Duodenal mucosa (tissue), 2 donors: ENCODE results near the gene SSBP4.
"Not testable (repeated sequence)": the region's sequence is repeated elsewhere in the genome, so short reads cannot be mapped to it uniquely, and the experiment has no call there.

Source experiments
- H3K27ac ChIP-seq: one replicate; pipeline ENCODE4 v1.7.0; 2013; ENCODE audit warnings: low read depth, low read length
- H3K27me3 ChIP-seq, 2 donors: one replicate each; pipeline ENCODE4 v1.7.0; 2013; ENCODE audit warnings: low read length in 2 of 2, control low read depth in 1 of 2; ENCODE audit not compliant: insufficient read depth in 2 of 2, control insufficient read depth in 1 of 2
- H3K36me3 ChIP-seq, 2 donors: one replicate each; pipeline ENCODE4 v1.7.0; 2013; ENCODE audit warnings: low read length in 2 of 2, control low read depth in 1 of 2; ENCODE audit not compliant: insufficient read depth in 2 of 2, control insufficient read depth in 1 of 2
- H3K4me1 ChIP-seq, 2 donors: one replicate each; pipeline ENCODE4 v1.7.0; 2013; ENCODE audit warnings: low read length in 2 of 2, control low read depth in 1 of 2; ENCODE audit not compliant: insufficient read depth in 2 of 2, control insufficient read depth in 1 of 2
- H3K4me3 ChIP-seq, 2 donors: one replicate each; pipeline ENCODE4 v1.7.0; 2013; ENCODE audit warnings: low read length in 2 of 2, low read depth in 1 of 2
- H3K9ac ChIP-seq, 2 donors: one replicate each; pipeline ENCODE4 v1.7.0; 2013; ENCODE audit warnings: low read length in 2 of 2, low read depth in 1 of 2
- H3K9me3 ChIP-seq, 2 donors: one replicate each; pipeline ENCODE4 v1.7.0; 2013; ENCODE audit warnings: low read length in 2 of 2, control low read depth in 1 of 2; ENCODE audit not compliant: control insufficient read depth in 1 of 2

Gene SSBP4

GRCh38 chr19:18419195-18419698 is at the start of gene SSBP4:
TSS of gene SSBP4 (plus strand) at chr19:18419398. CDS start at chr19:18419649, 251 bp downstream.
- Histone ChIP-seq H3K9me3 (no peaks in the 10 kb centered on the region), H3K27me3 (peaks cover 21 to 22% of the 10 kb centered on the region in 2 donors), H3K4me3 (peak within 1 kb of the TSS; percentile 67 to 69), H3K27ac (peak within 1 kb of the TSS; percentile 81), H3K4me1 (peaks cover 56 to 78% of the 10 kb centered on the region in 2 donors), H3K9ac (peak within 1 kb of the TSS; percentile 39 to 61), H3K36me3 (peaks cover 0 to 5% of the 10 kb centered on the region in 2 donors)

DNA sequence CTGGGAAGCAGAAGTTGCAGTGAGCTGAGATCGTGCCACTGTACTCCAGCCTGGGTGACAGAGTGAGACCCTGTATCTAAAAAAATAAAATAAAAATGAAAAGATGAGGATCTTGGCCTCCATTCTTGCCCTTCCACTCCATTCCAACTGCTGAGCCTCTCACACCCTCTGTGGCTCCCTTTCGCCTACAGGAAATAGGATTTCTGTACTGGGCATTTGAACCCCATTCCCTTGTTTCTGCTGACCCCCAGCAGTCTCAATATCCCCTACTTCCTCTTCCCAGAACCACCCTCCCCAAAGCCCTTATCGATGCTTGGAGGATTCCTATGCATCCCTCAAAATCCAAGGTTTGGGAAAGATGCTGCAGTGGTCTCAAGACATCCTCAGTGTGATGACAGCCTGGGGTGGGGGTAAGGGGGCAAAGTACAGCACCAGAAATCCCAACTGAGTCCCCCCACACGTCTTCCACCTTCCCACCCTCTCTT is 45.7 kb upstream of the SSBP4 start:
- Histone ChIP-seq H3K4me3 (no peak overlapping the region), H3K27ac (peak overlapping the region; percentile 81), H3K36me3 (no peaks in the 10 kb centered on the region), H3K9ac (peak overlapping the region in 1 of 2 donors; percentile 53), H3K27me3 (no peaks in the 10 kb centered on the region), H3K4me1 (peaks cover 11 to 15% of the 10 kb centered on the region in 2 donors), H3K9me3 (no peaks in the 10 kb centered on the region)

GRCh38 chr19:18373892-18374629 is 45.1 kb upstream of the SSBP4 start:
- Histone ChIP-seq H3K4me3 (peak overlapping the region in 1 of 2 donors; percentile 30), H3K9me3 (no peaks in the 10 kb centered on the region), H3K4me1 (peaks cover 11 to 15% of the 10 kb centered on the region in 2 donors), H3K36me3 (no peaks in the 10 kb centered on the region), H3K27me3 (no peaks in the 10 kb centered on the region), H3K27ac (peak overlapping the region; percentile 81), H3K9ac (peak overlapping the region; percentile 39 to 53)

GRCh38 chr19:18377026-18377425 is 42.2 kb upstream of the SSBP4 start:
- Histone ChIP-seq H3K4me1 (peaks cover 21 to 26% of the 10 kb centered on the region in 2 donors), H3K4me3 (no peak overlapping the region), H3K9ac (no peak overlapping the region), H3K36me3 (no peaks in the 10 kb centered on the region), H3K9me3 (no peaks in the 10 kb centered on the region), H3K27me3 (no peaks in the 10 kb centered on the region), H3K27ac (no peak overlapping the region)

GRCh38 chr19:18379803-18380747 is 39.1 kb upstream of the SSBP4 start:
- H3K27ac ChIP-seq: peak overlapping the region; percentile 49
- no peaks in the 10 kb centered on the region for H3K36me3 ChIP-seq
- H3K9ac ChIP-seq: peak overlapping the region in 1 of 2 donors; percentile 27
- no peaks in the 10 kb centered on the region for H3K9me3 ChIP-seq
- peaks cover 10 to 15% of the 10 kb centered on the region in 2 donors for H3K4me1 ChIP-seq
- no peaks in the 10 kb centered on the region for H3K27me3 ChIP-seq
- no peak overlapping the region for H3K4me3 ChIP-seq

DNA sequence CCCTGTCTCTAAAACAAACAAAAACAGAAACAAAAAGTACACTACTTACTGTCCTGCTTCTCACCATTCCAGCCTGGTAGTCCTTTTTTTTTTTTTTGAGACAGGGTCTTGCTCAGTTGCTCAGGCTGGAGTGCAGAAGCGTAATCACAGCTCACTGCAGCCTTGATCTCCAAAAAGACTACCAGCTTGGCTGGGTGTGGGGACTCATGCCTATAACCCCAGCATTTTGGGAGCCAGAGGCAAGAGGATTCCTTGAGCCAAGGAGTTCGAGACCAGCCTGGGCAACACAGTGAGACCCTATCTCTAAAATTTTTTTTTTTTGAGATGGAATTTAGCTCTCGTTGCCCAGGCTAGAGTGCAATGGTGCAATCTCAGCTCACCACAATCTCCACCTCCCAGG is 38.4 kb upstream of the SSBP4 start:
- H3K36me3 ChIP-seq: no peaks in the 10 kb centered on the region
- no peaks in the 10 kb centered on the region for H3K9me3 ChIP-seq
- H3K27ac ChIP-seq: no peak overlapping the region
- peaks cover 17 to 22% of the 10 kb centered on the region in 2 donors for H3K4me1 ChIP-seq
- peak overlapping the region in 1 of 2 donors; percentile 27 for H3K9ac ChIP-seq
- no peak overlapping the region for H3K4me3 ChIP-seq
- H3K27me3 ChIP-seq: no peaks in the 10 kb centered on the region

DNA sequence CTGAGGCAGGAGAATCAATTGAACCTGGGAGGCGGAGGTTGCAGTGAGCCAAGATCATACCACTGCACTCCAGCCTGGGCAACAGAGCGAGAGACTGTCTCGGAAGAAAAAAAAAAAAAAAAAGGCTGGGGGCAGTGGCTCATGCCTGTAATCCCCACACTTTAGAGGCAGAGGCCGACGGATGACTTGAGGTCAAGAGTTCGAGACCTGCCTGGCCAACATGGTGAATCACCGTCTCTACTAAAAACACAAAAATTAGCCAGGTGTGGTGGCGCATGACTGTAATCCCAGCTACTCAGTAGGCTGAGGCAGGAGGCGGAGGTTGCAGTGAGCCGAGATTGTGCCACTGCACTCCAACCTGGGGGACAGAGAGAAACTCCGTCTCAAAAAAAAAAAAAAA is 35.6 kb upstream of the SSBP4 start:
- H3K27me3 ChIP-seq, H3K27ac ChIP-seq, H3K9ac ChIP-seq, H3K9me3 ChIP-seq, H3K4me3 ChIP-seq, H3K36me3 ChIP-seq: not testable (repeated sequence)
- peaks cover 27 to 41% of the 10 kb centered on the region in 2 donors for H3K4me1 ChIP-seq

DNA sequence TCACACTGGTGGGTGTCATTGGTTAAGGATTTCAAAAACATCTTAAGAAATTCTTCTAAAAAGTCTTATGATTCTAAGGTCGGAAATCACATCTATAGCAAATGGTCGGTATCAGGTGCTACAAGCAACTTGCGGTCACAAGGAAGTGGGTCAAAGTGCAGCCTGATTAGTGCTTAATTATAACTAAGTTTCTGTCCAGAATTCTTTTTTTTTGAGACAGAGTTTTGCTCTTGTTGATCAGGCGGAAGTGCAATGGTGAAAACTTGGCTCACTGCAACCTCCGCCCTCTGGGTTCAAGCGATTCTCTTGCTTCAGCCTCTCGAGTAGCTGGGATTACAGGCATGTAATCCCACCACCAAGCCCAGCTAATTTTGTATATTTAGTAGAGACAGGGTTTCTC is 34.4 kb upstream of the SSBP4 start:
- no peak overlapping the region for H3K4me3 ChIP-seq
- H3K4me1 ChIP-seq: peaks cover 26 to 44% of the 10 kb centered on the region in 2 donors

DNA sequence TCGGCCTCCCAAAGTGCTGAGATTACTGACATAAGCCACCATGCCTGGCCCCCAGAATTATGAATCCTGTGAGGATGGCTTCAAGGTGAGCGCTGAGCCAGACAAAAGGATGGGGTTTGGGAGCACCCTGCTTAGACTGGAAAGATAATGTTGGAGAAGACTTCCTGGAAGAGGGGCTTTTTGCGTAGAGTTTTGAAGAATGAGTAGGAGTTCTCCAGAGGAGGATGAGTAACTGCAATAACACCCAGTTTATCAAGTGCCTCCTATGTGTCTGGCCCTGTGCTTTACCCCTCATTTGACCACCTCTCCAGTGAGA is 33.9 kb upstream of the SSBP4 start:
- H3K36me3 ChIP-seq: peaks cover 0 to 5% of the 10 kb centered on the region in 2 donors
- H3K27me3 ChIP-seq: no peaks in the 10 kb centered on the region
- no peak overlapping the region for H3K9ac ChIP-seq
- peaks cover 21 to 39% of the 10 kb centered on the region in 2 donors for H3K4me1 ChIP-seq
- no peaks in the 10 kb centered on the region for H3K9me3 ChIP-seq
- H3K27ac ChIP-seq: peak overlapping the region; percentile 64
- H3K4me3 ChIP-seq: peak overlapping the region in 1 of 2 donors; percentile 1

More for the DNA sequence above, 34.4 kb upstream of the SSBP4 start:
- H3K9me3 ChIP-seq: no peaks in the 10 kb centered on the region
- peaks cover 0 to 3% of the 10 kb centered on the region in 2 donors for H3K36me3 ChIP-seq
- no peaks in the 10 kb centered on the region for H3K27me3 ChIP-seq
- H3K27ac ChIP-seq: peak overlapping the region; percentile 64
- no peak overlapping the region for H3K9ac ChIP-seq
